HepG2 (cell line): Measurements from ENCODE around the gene CLIC4. TPM values are rescaled to one million over a fixed set of nuclear protein-coding genes. Genes with fewer than 3 reads are reported as not detected.

ENCODE experiments used
- ATAC-seq: fragments of 200-7000 bp; cut with Tn5 transposase; 3 replicates; pipeline ENCODE4 v1.9.1; 2020; ENCODE audit warnings: mild to moderate bottlenecking, moderate library complexity
- BruUV-seq: library from RNA; stranded (reverse); fragments of 400-500 nt; replicated peaks from 2 replicates; lab custom pipeline; 2021; lab: Mats Ljungman, UMichigan
- CTCF ChIA-PET: fragments of 300-600 bp; formaldehyde crosslinking; extraction: SDS; loops from one replicate; lab custom pipeline; 2021; ENCODE audit warnings: low total read pairs, inconsistent platforms, low intra/inter-chr PET ratio; lab: Yijun Ruan, JAX
- POLR2A ChIA-PET: fragments of 350-600 bp; sonication (Branson Sonifier 250); formaldehyde crosslinking; loops from one replicate; lab custom pipeline; 2020; ENCODE audit warnings: antibody characterized with exemption, inconsistent platforms; lab: Yijun Ruan, JAX
- DNase-seq: peaks from one replicate; pipeline ENCODE4 v3.0.0-alpha.2; 2015; ENCODE audit warnings: low spot score
- FAIRE-seq: peaks from 3 replicates; lab custom pipeline; 2011; peaks lifted over from hg19 to GRCh38; lab: Jason Lieb, UNC
- H2AFZ ChIP-seq: one replicate; pipeline ENCODE4 v1.6.1; 2011; ENCODE audit warnings: low read length, inconsistent platforms
- H3K27ac ChIP-seq: fragments of 300-600 bp; 3 replicates; pipeline ENCODE4 v1.8.0; 2011; ENCODE audit warnings: mixed run types, mild to moderate bottlenecking, mixed read lengths, low read length, inconsistent platforms; ENCODE audit not compliant: insufficient read depth; ENCODE audit errors: extremely low read length
- H3K27me3 ChIP-seq, 2 experiments: fragments of 200-600 bp in 1 of 2; 2 replicates in 1 of 2; 3 replicates in 1 of 2; pipeline versions ENCODE4 v1.6.0 to v1.8.0; 2011; ENCODE audit warnings: low read length in 2 of 2, mild to moderate bottlenecking in 2 of 2, moderate library complexity in 2 of 2, inconsistent platforms in 1 of 2; ENCODE audit not compliant: insufficient read depth in 2 of 2, control insufficient read depth in 1 of 2
- H3K36me3 ChIP-seq, 2 experiments: fragments of 200-600 bp in 1 of 2; replicated peaks in 1 of 2; 2 replicates in 1 of 2; 3 replicates in 1 of 2; pipeline versions ENCODE4 v1.5.1 to v1.8.0; 2011; ENCODE audit warnings: low read length in 2 of 2, inconsistent platforms in 1 of 2; ENCODE audit not compliant: insufficient read depth in 2 of 2, control insufficient read depth in 1 of 2
- H3K4me1 ChIP-seq: 2 replicates; pipeline ENCODE4 v1.5.1; 2012; ENCODE audit warnings: low read length, inconsistent platforms; ENCODE audit not compliant: insufficient read depth
- H3K4me2 ChIP-seq: 2 replicates; pipeline ENCODE4 v1.6.0; 2011; ENCODE audit warnings: low read depth, low read length, inconsistent platforms
- H3K4me3 ChIP-seq, 3 experiments: fragments of 200-600 bp in 1 of 3; sonication (generic), shearing (Covaris generic) in 1 of 3; replicated peaks in 1 of 3; 2 replicates each; pipeline ENCODE4 v1.5.1; 2011 to 2016; ENCODE audit warnings: low read length in 3 of 3, inconsistent platforms in 2 of 3, low read depth in 2 of 3, mild to moderate bottlenecking in 2 of 3, control low read depth in 1 of 3, mixed read lengths in 1 of 3; ENCODE audit not compliant: insufficient read depth in 1 of 3
- H3K79me2 ChIP-seq: one replicate; pipeline ENCODE4 v1.6.1; 2011; ENCODE audit warnings: low read length, inconsistent platforms; ENCODE audit not compliant: insufficient read depth
- H3K9ac ChIP-seq: 2 replicates; pipeline ENCODE4 v1.6.0; 2011; ENCODE audit warnings: mild to moderate bottlenecking, low read depth, low read length, inconsistent platforms; ENCODE audit not compliant: insufficient read depth
- H3K9me3 ChIP-seq: 2 replicates; pipeline ENCODE4 v1.5.1; 2012; ENCODE audit warnings: mild to moderate bottlenecking, low read length
- H4K20me1 ChIP-seq: 2 replicates; pipeline ENCODE4 v1.6.0; 2011; ENCODE audit warnings: inconsistent platforms, mild to moderate bottlenecking, low read length, moderate library complexity; ENCODE audit not compliant: insufficient read depth
- HMG20A ChIP-seq: IDR thresholded peaks from 2 replicates; pipeline ENCODE4 v1.6.1; 2016; ENCODE audit warnings: borderline replicate concordance
- IRF9 ChIP-seq: sonication (generic); formaldehyde crosslinking; IDR thresholded peaks from 2 replicates; pipeline ENCODE4 v1.8.0; 2022; ENCODE audit warnings: missing genetic modification reagents, mild to moderate bottlenecking, borderline replicate concordance
- KAT2B ChIP-seq: fragments of 150-350 bp; IDR thresholded peaks from 2 replicates; pipeline ENCODE4 v1.6.1; 2014; ENCODE audit warnings: low read depth, low read length, borderline replicate concordance
- KLF16 ChIP-seq, 2 experiments: sonication (generic) in 1 of 2; formaldehyde crosslinking in 1 of 2; IDR thresholded peaks; 2 replicates each; pipeline versions ENCODE4 v1.6.1 to v1.8.0; 2016 to 2023; ENCODE audit warnings: missing genetic modification reagents in 2 of 2, missing compliant biosample characterization in 1 of 2
- MXD3 ChIP-seq: IDR thresholded peaks from 2 replicates; pipeline ENCODE4 v1.6.1; 2016; ENCODE audit warnings: mild to moderate bottlenecking, missing biosample characterization, missing genetic modification reagents
- NFKBIZ ChIP-seq: IDR thresholded peaks from 2 replicates; pipeline ENCODE4 v1.6.1; 2018; ENCODE audit warnings: missing genetic modification reagents, missing compliant biosample characterization
- NR0B2 ChIP-seq: sonication (generic); formaldehyde crosslinking; IDR thresholded peaks from 2 replicates; pipeline ENCODE4 v1.4.0; 2020; ENCODE audit warnings: mild to moderate bottlenecking, missing genetic modification reagents
- POGZ ChIP-seq: sonication (generic); formaldehyde crosslinking; IDR thresholded peaks from 2 replicates; pipeline ENCODE4 v1.4.0; 2020; ENCODE audit warnings: mild to moderate bottlenecking, missing genetic modification reagents
- RAD21 ChIP-seq: fragments of 450-650 bp; formaldehyde crosslinking; IDR thresholded peaks from 2 replicates; pipeline ENCODE4 v1.5.0; 2020; ENCODE audit warnings: mild to moderate bottlenecking
- REXO4 ChIP-seq: sonication (generic); formaldehyde crosslinking; IDR thresholded peaks from 2 replicates; pipeline ENCODE4 v1.8.0; 2022; ENCODE audit warnings: missing genetic modification reagents, mild to moderate bottlenecking, borderline replicate concordance
- YEATS2 ChIP-seq: sonication (generic); formaldehyde crosslinking; IDR thresholded peaks from 2 replicates; pipeline ENCODE4 v1.4.0; 2020; ENCODE audit warnings: missing genetic modification reagents, borderline replicate concordance
- ZC3H13 ChIP-seq: sonication (generic); formaldehyde crosslinking; IDR thresholded peaks from 2 replicates; pipeline ENCODE4 v1.8.1; 2023; ENCODE audit warnings: mild to moderate bottlenecking, missing genetic modification reagents, moderate library complexity
- ZFX ChIP-seq: sonication (generic); formaldehyde crosslinking; IDR thresholded peaks from 2 replicates; pipeline ENCODE4 v1.4.0; 2020; ENCODE audit warnings: mild to moderate bottlenecking, low read depth, missing genetic modification reagents, moderate library complexity
- ZMYM3 ChIP-seq: sonication (generic); formaldehyde crosslinking; IDR thresholded peaks from 2 replicates; pipeline ENCODE4 v1.5.1; 2020; ENCODE audit warnings: mild to moderate bottlenecking, missing genetic modification reagents
- ZNF160 ChIP-seq: sonication (generic); formaldehyde crosslinking; IDR thresholded peaks from 2 replicates; pipeline ENCODE4 v1.8.0; 2022; ENCODE audit warnings: mild to moderate bottlenecking, inconsistent platforms, missing genetic modification reagents
- ZNF546 ChIP-seq: sonication (generic); formaldehyde crosslinking; conservative IDR thresholded peaks from 2 replicates; pipeline ENCODE4 v1.8.1; 2023; ENCODE audit warnings: mild to moderate bottlenecking, missing genetic modification reagents
- WGBS: methylation state at CpG from one replicate; pipeline ENCODE4 v1.1.6; 2017; ENCODE audit warnings: low lambda C conversion rate; 5-methylcytosine and 5-hydroxymethylcytosine counted together
- in situ Hi-C: cut with HindIII; loops from 2 replicates; pipeline ENCODE4 v1.10.0; 2017; ENCODE audit warnings: low pct_unique_long_range_greater_than_20kb; ENCODE audit not compliant: extremely low pct_ligation_motif_present
- intact Hi-C: fragments of 100-400 bp; cut with micrococcal nuclease; formaldehyde crosslinking; loops from one replicate; pipeline ENCODE4 v1.10.0; 2022; ENCODE audit not compliant: unreplicated experiment
- polyA plus RNA-seq, 8 experiments: library from polyadenylated mRNA; depleted of rRNA in 3 of 8; stranded (reverse) in 7 of 8; unstranded in 1 of 8; fragments of >200 nt; fragmentation: Illumina TruSeq in 4 of 8; extraction: Trizol in 4 of 8; gene quantifications; 2 replicates each; pipeline versions ENCODE4 v1.2.1 to v1.2.3, GENCODE V29; 2011 to 2016; ENCODE audit warnings: low read depth in 4 of 8, missing spikeins in 1 of 8, mixed read lengths in 1 of 8; ENCODE audit not compliant: insufficient read depth in 1 of 8
- total RNA-seq, 5 experiments: library from RNA; depleted of rRNA; stranded (reverse); fragments of >200 nt; fragmentation: Illumina TruSeq; extraction: Trizol; gene quantifications; 2 replicates each; pipeline ENCODE4 v1.2.3, GENCODE V29; 2016; ENCODE audit warnings: low read depth in 1 of 5
- TF ChIP-seq, protein P1 (sequence below): sonication (generic); formaldehyde crosslinking; IDR thresholded peaks from 2 replicates; pipeline ENCODE4 v1.4.0; 2020; ENCODE audit warnings: missing genetic modification reagents
- TF ChIP-seq, protein P2 (sequence below): IDR thresholded peaks from 2 replicates; pipeline ENCODE4 v1.6.1; 2012; ENCODE audit warnings: low read length, improper control_type of control experiment

CLIC4 gene
- total and polyA plus RNA-seq, 2 of the 13 experiments (the other 11 are each of a cell fraction or from before 2014, with no cell fraction given): 23.3 to 77.4 TPM

- Histone ChIP-seq H3K9me3 (no peaks in the 10 kb centered on the region), H3K4me2 (no peak overlapping the region), H4K20me1 (no peaks in the 10 kb centered on the region), H3K4me1 (peaks cover 27% of the 10 kb centered on the region), H2AFZ (no peak overlapping the region), H3K9ac (no peak overlapping the region), H3K4me3 (no peak overlapping the region), H3K79me2 (no peaks in the 10 kb centered on the region), H3K36me3 (no peaks in the 10 kb centered on the region), H3K27me3 (peaks cover 0 to 8% of the 10 kb centered on the region in 2 experiments; a peak in 2 of 5 replicates), H3K27ac (no peak overlapping the region)
- CTCF ChIA-PET: interaction anchor here (4.3 kb wide), 1 partner anchor 48 kb away, joined by 20 read pairs; no protein-coding TSS in a partner anchor
- in situ Hi-C loops (no loop called here), intact Hi-C loops (no loop called here)
- no TSS peak for BruUV-seq
- 39% methylated on average over 6 of the region's 6 CpGs for WGBS
- POLR2A ChIA-PET: no interaction called here
- no peak for ATAC-seq
- FAIRE-seq: no peak
- DNase-seq: no peak
- no peak for TF ChIP-seq POGZ (CRISPR knock-in tag)
- no peak for TF ChIP-seq MXD3 (CRISPR knock-in tag)
- no peak for TF ChIP-seq IRF9
- no peak for TF ChIP-seq KLF16 (CRISPR knock-in tag; IDR thresholded peaks at IDR 0.05)
- no peak for TF ChIP-seq KAT2B
- no peak for TF ChIP-seq HMG20A
- no peak for TF ChIP-seq NFKBIZ (CRISPR knock-in tag)
- TF ChIP-seq YEATS2: no peak
- TF ChIP-seq ZMYM3 (CRISPR knock-in tag): no peak
- TF ChIP-seq ZFX (CRISPR knock-in tag): no peak
- no peak for TF ChIP-seq ZC3H13
- no peak for TF ChIP-seq NR0B2 (CRISPR knock-in tag)
- no peak for TF ChIP-seq ZNF546
- TF ChIP-seq, protein P1, sequence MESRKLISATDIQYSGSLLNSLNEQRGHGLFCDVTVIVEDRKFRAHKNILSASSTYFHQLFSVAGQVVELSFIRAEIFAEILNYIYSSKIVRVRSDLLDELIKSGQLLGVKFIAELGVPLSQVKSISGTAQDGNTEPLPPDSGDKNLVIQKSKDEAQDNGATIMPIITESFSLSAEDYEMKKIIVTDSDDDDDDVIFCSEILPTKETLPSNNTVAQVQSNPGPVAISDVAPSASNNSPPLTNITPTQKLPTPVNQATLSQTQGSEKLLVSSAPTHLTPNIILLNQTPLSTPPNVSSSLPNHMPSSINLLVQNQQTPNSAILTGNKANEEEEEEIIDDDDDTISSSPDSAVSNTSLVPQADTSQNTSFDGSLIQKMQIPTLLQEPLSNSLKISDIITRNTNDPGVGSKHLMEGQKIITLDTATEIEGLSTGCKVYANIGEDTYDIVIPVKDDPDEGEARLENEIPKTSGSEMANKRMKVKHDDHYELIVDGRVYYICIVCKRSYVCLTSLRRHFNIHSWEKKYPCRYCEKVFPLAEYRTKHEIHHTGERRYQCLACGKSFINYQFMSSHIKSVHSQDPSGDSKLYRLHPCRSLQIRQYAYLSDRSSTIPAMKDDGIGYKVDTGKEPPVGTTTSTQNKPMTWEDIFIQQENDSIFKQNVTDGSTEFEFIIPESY (CRISPR knock-in tag): no peak
- TF ChIP-seq ZNF160 (CRISPR knock-in tag): no peak
- no peak for TF ChIP-seq RAD21 (CRISPR knock-in tag)
- TF ChIP-seq, protein P2, sequence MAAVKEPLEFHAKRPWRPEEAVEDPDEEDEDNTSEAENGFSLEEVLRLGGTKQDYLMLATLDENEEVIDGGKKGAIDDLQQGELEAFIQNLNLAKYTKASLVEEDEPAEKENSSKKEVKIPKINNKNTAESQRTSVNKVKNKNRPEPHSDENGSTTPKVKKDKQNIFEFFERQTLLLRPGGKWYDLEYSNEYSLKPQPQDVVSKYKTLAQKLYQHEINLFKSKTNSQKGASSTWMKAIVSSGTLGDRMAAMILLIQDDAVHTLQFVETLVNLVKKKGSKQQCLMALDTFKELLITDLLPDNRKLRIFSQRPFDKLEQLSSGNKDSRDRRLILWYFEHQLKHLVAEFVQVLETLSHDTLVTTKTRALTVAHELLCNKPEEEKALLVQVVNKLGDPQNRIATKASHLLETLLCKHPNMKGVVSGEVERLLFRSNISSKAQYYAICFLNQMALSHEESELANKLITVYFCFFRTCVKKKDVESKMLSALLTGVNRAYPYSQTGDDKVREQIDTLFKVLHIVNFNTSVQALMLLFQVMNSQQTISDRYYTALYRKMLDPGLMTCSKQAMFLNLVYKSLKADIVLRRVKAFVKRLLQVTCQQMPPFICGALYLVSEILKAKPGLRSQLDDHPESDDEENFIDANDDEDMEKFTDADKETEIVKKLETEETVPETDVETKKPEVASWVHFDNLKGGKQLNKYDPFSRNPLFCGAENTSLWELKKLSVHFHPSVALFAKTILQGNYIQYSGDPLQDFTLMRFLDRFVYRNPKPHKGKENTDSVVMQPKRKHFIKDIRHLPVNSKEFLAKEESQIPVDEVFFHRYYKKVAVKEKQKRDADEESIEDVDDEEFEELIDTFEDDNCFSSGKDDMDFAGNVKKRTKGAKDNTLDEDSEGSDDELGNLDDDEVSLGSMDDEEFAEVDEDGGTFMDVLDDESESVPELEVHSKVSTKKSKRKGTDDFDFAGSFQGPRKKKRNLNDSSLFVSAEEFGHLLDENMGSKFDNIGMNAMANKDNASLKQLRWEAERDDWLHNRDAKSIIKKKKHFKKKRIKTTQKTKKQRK: no peak
- no peak for TF ChIP-seq REXO4
Observed at GRCh38 chr1:24850328-24850920, 105.2 kb downstream of the CLIC4 start.
